ENCODE data around the gene OSBPL8. TPM values are rescaled to one million over a fixed set of nuclear protein-coding genes. Genes with fewer than 3 reads are reported as not detected.

Gene OSBPL8
- total and polyA plus RNA-seq, 10 of the 15 experiments (the other 5 are each of a cell fraction or from before 2014, with no cell fraction given) = 10.4 to 58.0 (median 32.0) TPM

DNA sequence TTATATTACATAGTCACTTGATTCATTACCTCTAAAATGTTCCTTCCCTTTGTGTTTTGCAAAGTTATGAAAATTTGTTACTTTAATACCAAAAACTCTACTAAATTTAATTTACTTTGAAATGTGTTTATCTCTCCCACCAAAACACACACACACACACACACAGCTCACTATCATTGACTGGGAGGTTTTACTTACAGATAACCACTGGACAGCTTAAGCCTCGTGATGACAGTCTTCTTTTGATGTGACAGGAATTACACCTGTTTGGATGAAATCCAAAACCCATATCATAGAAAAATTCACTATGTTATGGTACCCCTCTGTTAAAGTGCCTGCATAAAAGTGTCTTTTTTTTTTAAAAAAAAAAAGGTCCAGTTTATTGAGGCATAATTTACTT, 227.0 kb downstream of the OSBPL8 start (continued):
- TF ChIP-seq, protein P1, sequence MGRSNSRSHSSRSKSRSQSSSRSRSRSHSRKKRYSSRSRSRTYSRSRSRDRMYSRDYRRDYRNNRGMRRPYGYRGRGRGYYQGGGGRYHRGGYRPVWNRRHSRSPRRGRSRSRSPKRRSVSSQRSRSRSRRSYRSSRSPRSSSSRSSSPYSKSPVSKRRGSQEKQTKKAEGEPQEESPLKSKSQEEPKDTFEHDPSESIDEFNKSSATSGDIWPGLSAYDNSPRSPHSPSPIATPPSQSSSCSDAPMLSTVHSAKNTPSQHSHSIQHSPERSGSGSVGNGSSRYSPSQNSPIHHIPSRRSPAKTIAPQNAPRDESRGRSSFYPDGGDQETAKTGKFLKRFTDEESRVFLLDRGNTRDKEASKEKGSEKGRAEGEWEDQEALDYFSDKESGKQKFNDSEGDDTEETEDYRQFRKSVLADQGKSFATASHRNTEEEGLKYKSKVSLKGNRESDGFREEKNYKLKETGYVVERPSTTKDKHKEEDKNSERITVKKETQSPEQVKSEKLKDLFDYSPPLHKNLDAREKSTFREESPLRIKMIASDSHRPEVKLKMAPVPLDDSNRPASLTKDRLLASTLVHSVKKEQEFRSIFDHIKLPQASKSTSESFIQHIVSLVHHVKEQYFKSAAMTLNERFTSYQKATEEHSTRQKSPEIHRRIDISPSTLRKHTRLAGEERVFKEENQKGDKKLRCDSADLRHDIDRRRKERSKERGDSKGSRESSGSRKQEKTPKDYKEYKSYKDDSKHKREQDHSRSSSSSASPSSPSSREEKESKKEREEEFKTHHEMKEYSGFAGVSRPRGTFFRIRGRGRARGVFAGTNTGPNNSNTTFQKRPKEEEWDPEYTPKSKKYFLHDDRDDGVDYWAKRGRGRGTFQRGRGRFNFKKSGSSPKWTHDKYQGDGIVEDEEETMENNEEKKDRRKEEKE (IDR thresholded peaks at IDR 0.05) = no peak
- TF ChIP-seq TBL1XR1 (IDR thresholded peaks at IDR 0.05; ENCODE audit: low read depth, low read length) (no peak), JUND (IDR thresholded peaks at IDR 0.05; ENCODE audit: low read depth, low read length) (no peak)
- TF ChIP-seq, protein P2, sequence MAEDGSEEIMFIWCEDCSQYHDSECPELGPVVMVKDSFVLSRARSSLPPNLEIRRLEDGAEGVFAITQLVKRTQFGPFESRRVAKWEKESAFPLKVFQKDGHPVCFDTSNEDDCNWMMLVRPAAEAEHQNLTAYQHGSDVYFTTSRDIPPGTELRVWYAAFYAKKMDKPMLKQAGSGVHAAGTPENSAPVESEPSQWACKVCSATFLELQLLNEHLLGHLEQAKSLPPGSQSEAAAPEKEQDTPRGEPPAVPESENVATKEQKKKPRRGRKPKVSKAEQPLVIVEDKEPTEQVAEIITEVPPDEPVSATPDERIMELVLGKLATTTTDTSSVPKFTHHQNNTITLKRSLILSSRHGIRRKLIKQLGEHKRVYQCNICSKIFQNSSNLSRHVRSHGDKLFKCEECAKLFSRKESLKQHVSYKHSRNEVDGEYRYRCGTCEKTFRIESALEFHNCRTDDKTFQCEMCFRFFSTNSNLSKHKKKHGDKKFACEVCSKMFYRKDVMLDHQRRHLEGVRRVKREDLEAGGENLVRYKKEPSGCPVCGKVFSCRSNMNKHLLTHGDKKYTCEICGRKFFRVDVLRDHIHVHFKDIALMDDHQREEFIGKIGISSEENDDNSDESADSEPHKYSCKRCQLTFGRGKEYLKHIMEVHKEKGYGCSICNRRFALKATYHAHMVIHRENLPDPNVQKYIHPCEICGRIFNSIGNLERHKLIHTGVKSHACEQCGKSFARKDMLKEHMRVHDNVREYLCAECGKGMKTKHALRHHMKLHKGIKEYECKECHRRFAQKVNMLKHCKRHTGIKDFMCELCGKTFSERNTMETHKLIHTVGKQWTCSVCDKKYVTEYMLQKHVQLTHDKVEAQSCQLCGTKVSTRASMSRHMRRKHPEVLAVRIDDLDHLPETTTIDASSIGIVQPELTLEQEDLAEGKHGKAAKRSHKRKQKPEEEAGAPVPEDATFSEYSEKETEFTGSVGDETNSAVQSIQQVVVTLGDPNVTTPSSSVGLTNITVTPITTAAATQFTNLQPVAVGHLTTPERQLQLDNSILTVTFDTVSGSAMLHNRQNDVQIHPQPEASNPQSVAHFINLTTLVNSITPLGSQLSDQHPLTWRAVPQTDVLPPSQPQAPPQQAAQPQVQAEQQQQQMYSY (CRISPR knock-in tag; IDR thresholded peaks at IDR 0.05) = no peak
- TF ChIP-seq, protein P3, sequence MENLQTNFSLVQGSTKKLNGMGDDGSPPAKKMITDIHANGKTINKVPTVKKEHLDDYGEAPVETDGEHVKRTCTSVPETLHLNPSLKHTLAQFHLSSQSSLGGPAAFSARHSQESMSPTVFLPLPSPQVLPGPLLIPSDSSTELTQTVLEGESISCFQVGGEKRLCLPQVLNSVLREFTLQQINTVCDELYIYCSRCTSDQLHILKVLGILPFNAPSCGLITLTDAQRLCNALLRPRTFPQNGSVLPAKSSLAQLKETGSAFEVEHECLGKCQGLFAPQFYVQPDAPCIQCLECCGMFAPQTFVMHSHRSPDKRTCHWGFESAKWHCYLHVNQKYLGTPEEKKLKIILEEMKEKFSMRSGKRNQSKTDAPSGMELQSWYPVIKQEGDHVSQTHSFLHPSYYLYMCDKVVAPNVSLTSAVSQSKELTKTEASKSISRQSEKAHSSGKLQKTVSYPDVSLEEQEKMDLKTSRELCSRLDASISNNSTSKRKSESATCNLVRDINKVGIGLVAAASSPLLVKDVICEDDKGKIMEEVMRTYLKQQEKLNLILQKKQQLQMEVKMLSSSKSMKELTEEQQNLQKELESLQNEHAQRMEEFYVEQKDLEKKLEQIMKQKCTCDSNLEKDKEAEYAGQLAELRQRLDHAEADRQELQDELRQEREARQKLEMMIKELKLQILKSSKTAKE (IDR thresholded peaks at IDR 0.05; ENCODE audit: low read depth, poor library complexity, severe bottlenecking) = no peak

Measured in GM12878 (cell line).